Subcutaneous abdominal adipose tissue (tissue), 5 donors: ENCODE data around the gene EIPR1.

ENCODE experiments used
- H3K27ac ChIP-seq: one replicate; pipeline ENCODE4 v1.7.0; 2013; ENCODE audit warnings: low read depth, mild to moderate bottlenecking, inconsistent platforms, low read length, moderate library complexity
- H3K27me3 ChIP-seq, 5 donors: one replicate each; pipeline ENCODE4 v1.7.0; 2013; ENCODE audit warnings: low read length in 5 of 5, inconsistent platforms in 1 of 5; ENCODE audit not compliant: control insufficient read depth in 5 of 5, insufficient read depth in 4 of 5
- H3K36me3 ChIP-seq, 5 donors: one replicate each; pipeline ENCODE4 v1.7.0; 2013; ENCODE audit warnings: low read length in 5 of 5; ENCODE audit not compliant: control insufficient read depth in 5 of 5, insufficient read depth in 5 of 5
- H3K4me1 ChIP-seq, 5 donors: one replicate each; pipeline ENCODE4 v1.7.0; 2013; ENCODE audit warnings: low read length in 5 of 5, mild to moderate bottlenecking in 3 of 5, moderate library complexity in 1 of 5; ENCODE audit not compliant: control insufficient read depth in 5 of 5, insufficient read depth in 5 of 5
- H3K4me3 ChIP-seq, 5 donors: one replicate each; pipeline ENCODE4 v1.7.0; 2013; ENCODE audit warnings: low read length in 5 of 5, low read depth in 1 of 5
- H3K9ac ChIP-seq, 5 donors: one replicate each; pipeline ENCODE4 v1.7.0; 2013; ENCODE audit warnings: low read length in 5 of 5, mild to moderate bottlenecking in 4 of 5, moderate library complexity in 3 of 5
- H3K9me3 ChIP-seq, 5 donors: one replicate each; pipeline ENCODE4 v1.7.0; 2013; ENCODE audit warnings: low read length in 5 of 5; ENCODE audit not compliant: control insufficient read depth in 5 of 5
- donor health status: healthy.
- donor health status: healthy.
- donor health status: healthy.
- donor health status: healthy.
- donor health status: healthy.

The EIPR1 gene

GRCh38 chr2:3403587-3404334 is 26.1 kb upstream of the EIPR1 start:
- peaks cover 5 to 19% (median 13%) of the 10 kb centered on the region in 5 donors for H3K4me1 ChIP-seq
- H3K4me3 ChIP-seq: no peak overlapping the region
- H3K36me3 ChIP-seq: peaks cover 6 to 33% (median 29%) of the 10 kb centered on the region in 5 donors
- no peak overlapping the region for H3K27ac ChIP-seq
- no peaks in the 10 kb centered on the region for H3K27me3 ChIP-seq
- H3K9ac ChIP-seq: peak overlapping the region in 1 of 5 donors; percentile 5
- no peaks in the 10 kb centered on the region for H3K9me3 ChIP-seq

GRCh38 chr2:3399829-3400228 is 22.2 kb upstream of the EIPR1 start:
- Histone ChIP-seq H3K27me3 (no peaks in the 10 kb centered on the region), H3K36me3 (peaks cover 6 to 40% (median 36%) of the 10 kb centered on the region in 5 donors), H3K9me3 (peaks cover 9 to 18% (median 14%) of the 10 kb centered on the region in 5 donors), H3K9ac (no peak overlapping the region), H3K4me1 (peaks cover 0 to 7% (median 2%) of the 10 kb centered on the region in 5 donors), H3K27ac (no peak overlapping the region), H3K4me3 (no peak overlapping the region)

- peaks cover 6 to 40% (median 36%) of the 10 kb centered on the region in 5 donors for H3K36me3 ChIP-seq
- no peak overlapping the region for H3K27ac ChIP-seq
- peaks cover 0 to 7% (median 2%) of the 10 kb centered on the region in 5 donors for H3K4me1 ChIP-seq
- no peak overlapping the region for H3K4me3 ChIP-seq
- H3K27me3 ChIP-seq: no peaks in the 10 kb centered on the region
- peaks cover 9 to 18% (median 14%) of the 10 kb centered on the region in 5 donors for H3K9me3 ChIP-seq
- H3K9ac ChIP-seq: no peak overlapping the region
Measured at GRCh38 chr2:3399381-3399780, 21.8 kb upstream of the EIPR1 start.

- Histone ChIP-seq H3K4me3 (no peak overlapping the region), H3K27me3 (no peaks in the 10 kb centered on the region), H3K9ac (peak overlapping the region in 1 of 5 donors; percentile 26), H3K4me1 (peaks cover 0 to 7% (median 2%) of the 10 kb centered on the region in 5 donors), H3K9me3 (peaks cover 9 to 18% (median 14%) of the 10 kb centered on the region in 5 donors), H3K36me3 (peaks cover 6 to 43% (median 37%) of the 10 kb centered on the region in 5 donors), H3K27ac (no peak overlapping the region)
Measured at GRCh38 chr2:3398857-3399256, 21.2 kb upstream of the EIPR1 start.

GRCh38 chr2:3396920-3397559 is 19.4 kb upstream of the EIPR1 start:
- H3K36me3 ChIP-seq: peaks cover 3 to 39% (median 35%) of the 10 kb centered on the region in 5 donors
- no peaks in the 10 kb centered on the region for H3K27me3 ChIP-seq
- H3K27ac ChIP-seq: no peak overlapping the region
- H3K9me3 ChIP-seq: peaks cover 9 to 18% (median 14%) of the 10 kb centered on the region in 5 donors
- H3K4me1 ChIP-seq: peaks cover 0 to 7% (median 2%) of the 10 kb centered on the region in 5 donors
- H3K4me3 ChIP-seq: peak overlapping the region in 1 of 5 donors; percentile 36
- no peak overlapping the region for H3K9ac ChIP-seq

GRCh38 chr2:3392216-3392615 is 14.6 kb upstream of the EIPR1 start:
- Histone ChIP-seq H3K9ac (no peak overlapping the region), H3K27me3 (no peaks in the 10 kb centered on the region), H3K4me3 (no peak overlapping the region), H3K4me1 (no peaks in the 10 kb centered on the region), H3K27ac (no peak overlapping the region), H3K9me3 (peaks cover 7 to 17% (median 13%) of the 10 kb centered on the region in 5 donors), H3K36me3 (peaks cover 6 to 52% (median 43%) of the 10 kb centered on the region in 5 donors)

GRCh38 chr2:3390041-3390440 is 12.4 kb upstream of the EIPR1 start:
- no peak overlapping the region for H3K27ac ChIP-seq
- H3K36me3 ChIP-seq: peaks cover 6 to 52% (median 42%) of the 10 kb centered on the region in 5 donors
- no peak overlapping the region for H3K9ac ChIP-seq
- H3K9me3 ChIP-seq: no peaks in the 10 kb centered on the region
- no peaks in the 10 kb centered on the region for H3K27me3 ChIP-seq
- no peaks in the 10 kb centered on the region for H3K4me1 ChIP-seq
- no peak overlapping the region for H3K4me3 ChIP-seq

GRCh38 chr2:3389193-3389592 is 11.6 kb upstream of the EIPR1 start:
- no peak overlapping the region for H3K27ac ChIP-seq
- H3K9ac ChIP-seq: no peak overlapping the region
- H3K9me3 ChIP-seq: no peaks in the 10 kb centered on the region
- H3K4me3 ChIP-seq: no peak overlapping the region
- H3K36me3 ChIP-seq: peaks cover 6 to 51% (median 40%) of the 10 kb centered on the region in 5 donors
- no peaks in the 10 kb centered on the region for H3K4me1 ChIP-seq
- H3K27me3 ChIP-seq: no peaks in the 10 kb centered on the region

GRCh38 chr2:3388412-3388738 is 10.8 kb upstream of the EIPR1 start:
- Histone ChIP-seq H3K9me3 (no peaks in the 10 kb centered on the region), H3K9ac (no peak overlapping the region), H3K36me3 (peaks cover 6 to 46% (median 35%) of the 10 kb centered on the region in 5 donors), H3K4me1 (no peaks in the 10 kb centered on the region), H3K27ac (no peak overlapping the region), H3K4me3 (no peak overlapping the region), H3K27me3 (no peaks in the 10 kb centered on the region)
